Left lung (tissue), 10 donors: Measurements from ENCODE around the gene SRSF2. TPM values are rescaled to one million over a fixed set of nuclear protein-coding genes. Genes with fewer than 3 reads are reported as not detected.

Experiments
- ATAC-seq: fragments of 200-7000 bp; cut with Tn5 transposase; one replicate; pipeline ENCODE4 v1.9.1; 2020; ENCODE audit warnings: moderate library complexity
- DNase-seq, 4 donors: peaks; one replicate each; pipeline ENCODE4 v3.0.0-alpha.2; 2013 to 2020
- H3K27ac ChIP-seq, 2 donors: fragments of 200-600 bp; sonication (generic) in 1 of 2; one replicate each; pipeline versions ENCODE4 v1.5.0 to v1.8.0; 2020 to 2021
- H3K27me3 ChIP-seq, 2 donors: fragments of 200-600 bp; sonication (generic) in 1 of 2; one replicate each; pipeline versions ENCODE4 v1.5.0 to v1.8.0; 2020 to 2021
- H3K36me3 ChIP-seq, 2 donors: fragments of 200-600 bp; sonication (generic) in 1 of 2; one replicate each; pipeline versions ENCODE4 v1.5.0 to v1.8.0; 2020 to 2021
- H3K4me1 ChIP-seq, 2 donors: fragments of 200-600 bp; one replicate each; pipeline ENCODE4 v1.8.0; 2021
- H3K4me3 ChIP-seq, 2 donors: fragments of 200-600 bp; sonication (generic) in 1 of 2; one replicate each; pipeline versions ENCODE4 v1.5.0 to v1.8.0; 2020 to 2021; ENCODE audit warnings: mild to moderate bottlenecking in 1 of 2
- H3K9me3 ChIP-seq, 2 donors: fragments of 200-600 bp; sonication (generic) in 1 of 2; one replicate each; pipeline versions ENCODE4 v1.5.0 to v1.8.0; 2020 to 2021
- CTCF ChIP-seq, 2 donors: fragments of 200-600 bp; sonication (generic) in 1 of 2; IDR thresholded peaks; one replicate each; pipeline versions ENCODE4 v1.5.0 to v1.8.0; 2021; ENCODE audit warnings: antibody characterized with exemption in 2 of 2
- intact Hi-C, 2 donors: fragments of 100-400 bp; cut with DNase I; formaldehyde crosslinking; loops; one replicate each; pipeline versions ENCODE4 v1.11.2 to v1.14.2; 2022
- polyA plus RNA-seq, 6 donors: library from polyadenylated mRNA; unstranded; fragments of 120-200 nt; gene quantifications; one replicate each; pipeline ENCODE4 v1.2.1, GENCODE V29; 2013; ENCODE audit not compliant: insufficient read length in 6 of 6
- total RNA-seq, 2 donors: library from RNA; stranded (reverse); fragmentation: NEBNext Ultra II Directional; extraction: Animal tissue kit (Norgen Biotek cat#: 25700); gene quantifications; one replicate each; pipeline ENCODE4 v1.2.1, GENCODE V29; 2021
- donor health status: DM: no; HTN: yes; CAD: no.
- donor health status: DM: no; HTN: no; CAD: no.

Gene SRSF2
- total and polyA plus RNA-seq, 8 donors, result 114 to 393 (median 356) TPM

GRCh38 chr17:76722279-76722678 is 14.9 kb downstream of the SRSF2 start:
- H3K4me3 ChIP-seq, result no peak overlapping the region
- no peak for ATAC-seq
- H3K9me3 ChIP-seq, result no peaks in the 10 kb centered on the region
- no peaks in the 10 kb centered on the region for H3K27me3 ChIP-seq
- no peak for DNase-seq
- TF ChIP-seq CTCF (IDR thresholded peaks at IDR 0.05), result no peak
- peaks cover 14 to 48% of the 10 kb centered on the region in 2 donors for H3K4me1 ChIP-seq
- intact Hi-C loops, result no loop called here
- H3K36me3 ChIP-seq, result peaks cover 3 to 83% of the 10 kb centered on the region in 2 donors
- no peak overlapping the region for H3K27ac ChIP-seq

- no peak for DNase-seq
- ATAC-seq, result no peak
- peaks cover 3 to 91% of the 10 kb centered on the region in 2 donors for H3K36me3 ChIP-seq
- no peak overlapping the region for H3K4me3 ChIP-seq
- no peaks in the 10 kb centered on the region for H3K9me3 ChIP-seq
- no peak overlapping the region for H3K27ac ChIP-seq
- no peak for TF ChIP-seq CTCF (IDR thresholded peaks at IDR 0.05)
- no peaks in the 10 kb centered on the region for H3K27me3 ChIP-seq
- intact Hi-C loops, result no loop called here
- peaks cover 22 to 53% of the 10 kb centered on the region in 2 donors for H3K4me1 ChIP-seq
These were observed 15.7 kb downstream of the SRSF2 start for GRCh38 chr17:76721463-76721862.

- Histone ChIP-seq H3K27me3 (no peaks in the 10 kb centered on the region), H3K27ac (no peak overlapping the region), H3K4me3 (no peak overlapping the region), H3K9me3 (no peaks in the 10 kb centered on the region), H3K4me1 (peaks cover 26 to 58% of the 10 kb centered on the region in 2 donors), H3K36me3 (peaks cover 3 to 96% of the 10 kb centered on the region in 2 donors)
- no peak for TF ChIP-seq CTCF (IDR thresholded peaks at IDR 0.05)
- intact Hi-C loops, result no loop called here
- ATAC-seq (no peak), DNase-seq (no peak)
These were observed 16.2 kb downstream of the SRSF2 start for GRCh38 chr17:76720941-76721340.

GRCh38 chr17:76720211-76720610 is 16.9 kb downstream of the SRSF2 start:
- intact Hi-C loops, result no loop called here
- Histone ChIP-seq H3K4me1 (peaks cover 29 to 61% of the 10 kb centered on the region in 2 donors), H3K27ac (no peak overlapping the region), H3K4me3 (no peak overlapping the region), H3K27me3 (no peaks in the 10 kb centered on the region), H3K36me3 (peaks cover 3 to 98% of the 10 kb centered on the region in 2 donors), H3K9me3 (no peaks in the 10 kb centered on the region)
- TF ChIP-seq CTCF (IDR thresholded peaks at IDR 0.05), result no peak
- no peak for DNase-seq
- no peak for ATAC-seq

GRCh38 chr17:76718516-76718915 is 18.6 kb downstream of the SRSF2 start:
- intact Hi-C loops, result loop anchor here in 1 of 2 donors (10.0 kb wide), 1 partner anchor 164 kb away; no protein-coding TSS in a partner anchor
- no peak for TF ChIP-seq CTCF (IDR thresholded peaks at IDR 0.05)
- no peak for ATAC-seq
- Histone ChIP-seq H3K27ac (no peak overlapping the region), H3K4me1 (peaks cover 21 to 57% of the 10 kb centered on the region in 2 donors), H3K36me3 (peaks cover 0 to 93% of the 10 kb centered on the region in 2 donors), H3K27me3 (no peaks in the 10 kb centered on the region), H3K9me3 (no peaks in the 10 kb centered on the region), H3K4me3 (no peak overlapping the region)
- no peak for DNase-seq
